B cell (primary cell): Measurements from ENCODE around the gene SLC25A39. TPM values are rescaled to one million over a fixed set of nuclear protein-coding genes. Genes with fewer than 3 reads are reported as not detected.

ENCODE experiments used
- ATAC-seq: fragments of 200-7000 bp; cut with Tn5 transposase; one replicate; pipeline ENCODE4 v1.10.0; 2021; ENCODE audit warnings: low read depth, mild to moderate bottlenecking, moderate number of reproducible peaks, moderate library complexity
- CTCF ChIA-PET: fragments of 350-600 bp; sonication (Branson Sonifier 250); formaldehyde crosslinking; loops from one replicate; lab custom pipeline; 2021; ENCODE audit warnings: antibody characterized with exemption, inconsistent platforms; lab: Charles Lee
- POLR2A ChIA-PET: fragments of 350-600 bp; sonication (Branson Sonifier 250); formaldehyde crosslinking; loops from one replicate; lab custom pipeline; 2021; ENCODE audit warnings: antibody characterized with exemption; lab: Charles Lee
- DNase-seq: peaks from one replicate; pipeline ENCODE4 v3.0.0; 2013
- H2AFZ ChIP-seq: 2 replicates; pipeline ENCODE4 v1.6.1; 2012; ENCODE audit warnings: mild to moderate bottlenecking, low read depth, low read length; ENCODE audit not compliant: insufficient read depth, poor library complexity, severe bottlenecking
- H3K27ac ChIP-seq, 2 donors: 1 replicate in 1 of 2; 2 replicates in 1 of 2; pipeline ENCODE4 v1.5.1; 2012 to 2013; ENCODE audit warnings: low read length in 2 of 2, mild to moderate bottlenecking in 2 of 2, moderate library complexity in 1 of 2
- H3K27me3 ChIP-seq, 4 experiments: fragments of 200-600 bp in 1 of 4; sonication (generic) in 1 of 4; replicated peaks in 1 of 4; 1 replicate in 2 of 4; 2 replicates in 2 of 4; pipeline versions ENCODE4 v1.6.1 to v1.7.0; 2013 to 2016; ENCODE audit warnings: low read length in 3 of 4, mild to moderate bottlenecking in 2 of 4, mixed read lengths in 1 of 4, moderate library complexity in 1 of 4; ENCODE audit not compliant: insufficient read depth in 4 of 4, control insufficient read depth in 3 of 4; ENCODE audit errors: control extremely low read depth in 1 of 4
- H3K36me3 ChIP-seq, 2 experiments: replicated peaks in 1 of 2; 1 replicate in 1 of 2; 2 replicates in 1 of 2; pipeline versions ENCODE4 v1.6.1 to v1.7.1; 2013; ENCODE audit warnings: low read length in 1 of 2; ENCODE audit not compliant: insufficient read depth in 2 of 2, control insufficient read depth in 1 of 2; ENCODE audit errors: control extremely low read depth in 1 of 2, extremely low read depth in 1 of 2
- H3K4me1 ChIP-seq, 2 donors: fragments of 200-600 bp in 1 of 2; sonication (generic) in 1 of 2; 1 replicate in 1 of 2; 2 replicates in 1 of 2; pipeline versions ENCODE4 v1.5.1 to v1.6.1; 2013 to 2017; ENCODE audit warnings: low read length in 2 of 2; ENCODE audit not compliant: control insufficient read depth in 2 of 2, insufficient read depth in 2 of 2
- H3K4me2 ChIP-seq: replicated peaks from 2 replicates; pipeline ENCODE3; 2012; ENCODE audit warnings: mild to moderate bottlenecking, low read depth, low read length; ENCODE audit not compliant: poor library complexity, severe bottlenecking
- H3K4me3 ChIP-seq, 5 experiments: fragments of 200-600 bp in 1 of 5; sonication (generic) in 1 of 5; 1 replicate in 3 of 5; 2 replicates in 2 of 5; pipeline versions ENCODE4 v1.5.1 to v1.7.0; 2011 to 2016; ENCODE audit warnings: low read length in 4 of 5, mild to moderate bottlenecking in 4 of 5, low read depth in 2 of 5, control low read depth in 1 of 5, moderate library complexity in 1 of 5; ENCODE audit not compliant: insufficient read depth in 1 of 5; ENCODE audit errors: control extremely low read depth in 1 of 5, extremely low read depth in 1 of 5
- H3K79me2 ChIP-seq: fragments of 200-600 bp; sonication (generic); one replicate; pipeline ENCODE4 v1.6.0; 2016; ENCODE audit warnings: low read length; ENCODE audit not compliant: control insufficient read depth, insufficient read depth
- H3K9ac ChIP-seq: fragments of 200-600 bp; sonication (generic); 2 replicates; pipeline ENCODE4 v1.6.1; 2017; ENCODE audit warnings: mild to moderate bottlenecking, low read length, moderate library complexity
- H3K9me3 ChIP-seq, 3 donors: one replicate each; pipeline versions ENCODE4 v1.6.1 to v1.7.1; 2013; ENCODE audit warnings: low read length in 2 of 3; ENCODE audit not compliant: control insufficient read depth in 2 of 3, insufficient read depth in 1 of 3; ENCODE audit errors: control extremely low read depth in 1 of 3
- H4K20me1 ChIP-seq: 2 replicates; pipeline ENCODE4 v1.6.0; 2012; ENCODE audit warnings: mild to moderate bottlenecking, low read length; ENCODE audit not compliant: insufficient read depth, control insufficient read depth, poor library complexity, severe bottlenecking
- H3K27ac Mint-ChIP-seq: one replicate; pipeline ENCODE4 v1.8.0; 2021; ENCODE audit warnings: mixed read lengths
- H3K27me3 Mint-ChIP-seq: one replicate; pipeline ENCODE4 v1.8.0; 2021; ENCODE audit warnings: mixed read lengths
- H3K4me1 Mint-ChIP-seq: one replicate; pipeline ENCODE4 v1.8.0; 2021; ENCODE audit warnings: mixed read lengths
- H3K4me3 Mint-ChIP-seq: one replicate; pipeline ENCODE4 v1.8.0; 2021; ENCODE audit warnings: mixed read lengths
- H3K9me3 Mint-ChIP-seq: one replicate; pipeline ENCODE4 v1.8.0; 2022; ENCODE audit warnings: mixed read lengths; ENCODE audit not compliant: insufficient read depth
- CTCF ChIP-seq: fragments of 200-600 bp; IDR thresholded peaks from one replicate; pipeline ENCODE4 v1.8.0; 2022; ENCODE audit warnings: antibody characterized with exemption, mild to moderate bottlenecking
- EZH2 ChIP-seq: IDR thresholded peaks from 2 replicates; pipeline ENCODE4 v1.6.1; 2012; ENCODE audit warnings: borderline replicate concordance, low read depth, mild to moderate bottlenecking, moderate library complexity, low read length; ENCODE audit not compliant: insufficient read depth, poor library complexity, severe bottlenecking
- WGBS: methylation state at CpG from one replicate; pipeline ENCODE4 v1.1.5; 2013; ENCODE audit warnings: missing lambda C conversion rate; ENCODE audit not compliant: insufficient coverage; 5-methylcytosine and 5-hydroxymethylcytosine counted together
- intact Hi-C: fragments of 100-400 bp; cut with micrococcal nuclease; formaldehyde crosslinking; loops from one replicate; pipeline ENCODE4 v1.10.0; 2022
- polyA plus RNA-seq: library from polyadenylated mRNA; depleted of rRNA; stranded (reverse); fragments of >200 nt; gene quantifications from 2 replicates; pipeline ENCODE4 v1.2.3, GENCODE V29; 2012
- total RNA-seq, 2 donors: library from RNA; stranded (reverse); fragments of 120-200 nt in 1 of 2; gene quantifications; 1 replicate in 1 of 2; 2 replicates in 1 of 2; pipeline versions ENCODE4 v1.2.3 to v1.2.4, GENCODE V29; 2013 to 2022

SLC25A39 gene
- total and polyA plus RNA-seq, 2 donors (not counting 1 experiment from before 2014, with no cell fraction given), result 88.4 to 160 TPM

- H3K27me3 Mint-ChIP-seq, result peaks cover 32% of the 10 kb centered on the region
Observed at GRCh38 chr17:44362459-44362948, 37.9 kb upstream of the SLC25A39 start.

More at GRCh38 chr17:44362459-44362948, 37.9 kb upstream of the SLC25A39 start:
- TF ChIP-seq CTCF (no peak), EZH2 (no peak)
- H3K9ac ChIP-seq, result peak overlapping the region; percentile 69
- no peak for DNase-seq
- POLR2A ChIA-PET, result interaction anchor here (1.1 kb wide), 1 partner anchor 17 kb away, joined by 3 read pairs; the partner anchor contains the start of gene GRN
- H3K4me1 ChIP-seq, result peaks cover 10 to 20% of the 10 kb centered on the region in 2 donors
- no peaks in the 10 kb centered on the region for H3K9me3 Mint-ChIP-seq
- ATAC-seq, result no peak
- H3K36me3 ChIP-seq, result no peaks in the 10 kb centered on the region
- H4K20me1 ChIP-seq, result no peaks in the 10 kb centered on the region
- H3K27ac ChIP-seq, result no peak overlapping the region
- CTCF ChIA-PET, result interaction anchor here (1.0 to 6.2 kb wide), 11 partner anchors 9 to 158 kb away, joined by 3 to 52 read pairs (median 5); no protein-coding TSS in a partner anchor
- H2AFZ ChIP-seq, result no peak overlapping the region
- H3K4me3 Mint-ChIP-seq, result no peak overlapping the region
- H3K27ac Mint-ChIP-seq, result no peak overlapping the region
- 6% methylated on average over 2 of the region's 11 CpGs for whole genome bisulfite sequencing
- no peaks in the 10 kb centered on the region for H3K9me3 ChIP-seq
- peaks cover 11% of the 10 kb centered on the region for H3K4me1 Mint-ChIP-seq
- peaks cover 0 to 33% (median 13%) of the 10 kb centered on the region in 4 experiments for H3K27me3 ChIP-seq
- peak overlapping the region in 1 of 5 experiments; percentile 70 for H3K4me3 ChIP-seq
- intact Hi-C loops, result no loop called here
- H3K79me2 ChIP-seq, result no peaks in the 10 kb centered on the region
- peak overlapping the region; percentile 100 for H3K4me2 ChIP-seq
